HK-2 (cell line): Measurements from ENCODE around the gene TSC1.

Experiments used
- DNase-seq: peaks from one replicate; pipeline ENCODE4 v3.0.0-alpha.2; 2018; ENCODE audit not compliant: unreplicated experiment

The TSC1 gene

GRCh38 chr9:132863096-132863495 is 81.3 kb downstream of the TSC1 start:
- no peak for DNase-seq

- no peak for DNase-seq
These were observed 81.9 kb downstream of the TSC1 start for GRCh38 chr9:132862533-132862932.

- DNase-seq, result no peak
These were observed 82.8 kb downstream of the TSC1 start for GRCh38 chr9:132861666-132862065.

- no peak for DNase-seq
These were observed 85.7 kb downstream of the TSC1 start for GRCh38 chr9:132858751-132859150.

GRCh38 chr9:132857616-132858342 is 86.6 kb downstream of the TSC1 start:
- no peak for DNase-seq

- DNase-seq, result no peak
These were observed 87.4 kb downstream of the TSC1 start for GRCh38 chr9:132857031-132857430.

GRCh38 chr9:132855904-132856303 is 88.5 kb downstream of the TSC1 start:
- DNase-seq, result no peak

- no peak for DNase-seq
These were observed 89.6 kb downstream of the TSC1 start for GRCh38 chr9:132854832-132855231.

GRCh38 chr9:132853482-132853881 is 90.9 kb downstream of the TSC1 start:
- DNase-seq, result no peak

- no peak for DNase-seq
These were observed 95.2 kb downstream of the TSC1 start for GRCh38 chr9:132849185-132849706.

GRCh38 chr9:132846918-132847515 is 97.4 kb downstream of the TSC1 start:
- no peak for DNase-seq

GRCh38 chr9:132846109-132846917 is 98.1 kb downstream of the TSC1 start:
- DNase-seq, result no peak

- DNase-seq, result no peak
These were observed 102.0 kb downstream of the TSC1 start for GRCh38 chr9:132842124-132843044.
